A673 (cell line): ENCODE measurements around the gene HNRNPUL1. TPM values are rescaled to one million over a fixed set of nuclear protein-coding genes. Genes with fewer than 3 reads are reported as not detected.

Source experiments
- BruUV-seq: library from RNA; stranded (reverse); fragments of 400-500 nt; replicated peaks from 2 replicates; lab custom pipeline; 2021; lab: Mats Ljungman, UMichigan
- CTCF ChIA-PET: fragments of 300-600 bp; sonication (Branson Sonifier 250); formaldehyde crosslinking; loops from one replicate; lab custom pipeline; 2022; ENCODE audit warnings: antibody characterized with exemption; lab: Charles Lee
- POLR2A ChIA-PET: fragments of 300-600 bp; sonication (Branson Sonifier 250); formaldehyde crosslinking; loops from one replicate; lab custom pipeline; 2022; ENCODE audit warnings: antibody characterized with exemption; ENCODE audit not compliant: low non-redundant PET; lab: Charles Lee
- DNase-seq: peaks from one replicate; pipeline ENCODE4 v3.0.0-alpha.2; 2015; ENCODE audit warnings: low spot score
- H3K27ac ChIP-seq: fragments of 200-600 bp; sonication (generic); 2 replicates; pipeline ENCODE4 v1.5.1; 2016; ENCODE audit warnings: mixed run types, low read depth, mild to moderate bottlenecking, mixed read lengths, antibody characterized with exemption, low read length; ENCODE audit not compliant: poor library complexity, severe bottlenecking
- H3K27me3 ChIP-seq: fragments of 200-600 bp; sonication (generic); replicated peaks from 2 replicates; pipeline ENCODE4 v1.6.1; 2017; ENCODE audit warnings: mixed run types, low read depth, mild to moderate bottlenecking, mixed read lengths, antibody characterized with exemption, low read length; ENCODE audit not compliant: insufficient read depth, poor library complexity
- H3K36me3 ChIP-seq: fragments of 200-600 bp; sonication (generic); 2 replicates; pipeline ENCODE4 v1.6.1; 2016; ENCODE audit warnings: mixed run types, mild to moderate bottlenecking, mixed read lengths, antibody characterized with exemption, low read length; ENCODE audit not compliant: insufficient read depth, poor library complexity, severe bottlenecking
- H3K4me1 ChIP-seq: fragments of 200-600 bp; sonication (generic); 2 replicates; pipeline ENCODE4 v1.6.1; 2017; ENCODE audit warnings: mixed run types, mild to moderate bottlenecking, mixed read lengths, antibody characterized with exemption, low read length; ENCODE audit not compliant: insufficient read depth, poor library complexity, severe bottlenecking
- H3K4me3 ChIP-seq: fragments of 200-600 bp; sonication (generic); 2 replicates; pipeline ENCODE4 v1.5.1; 2016; ENCODE audit warnings: low read depth, mixed run types, mild to moderate bottlenecking, mixed read lengths, low read length; ENCODE audit not compliant: poor library complexity, severe bottlenecking
- H3K9me3 ChIP-seq: fragments of 200-600 bp; sonication (generic); 2 replicates; pipeline ENCODE4 v1.6.1; 2016; ENCODE audit warnings: mixed run types, low read depth, mild to moderate bottlenecking, mixed read lengths, antibody characterized with exemption, low read length; ENCODE audit not compliant: poor library complexity, severe bottlenecking
- EZH2 ChIP-seq: fragments of 200-600 bp; sonication (generic); IDR thresholded peaks from 2 replicates; pipeline ENCODE4 v1.6.1; 2017; ENCODE audit warnings: borderline replicate concordance, low read depth, mild to moderate bottlenecking, mixed read lengths, antibody characterized with exemption, low read length; ENCODE audit not compliant: poor library complexity, severe bottlenecking
- intact Hi-C: fragments of 100-400 bp; cut with micrococcal nuclease; formaldehyde crosslinking; loops from one replicate; pipeline ENCODE4 v1.10.0; 2022; ENCODE audit not compliant: unreplicated experiment
- total RNA-seq: library from RNA; stranded (reverse); gene quantifications from 2 replicates; pipeline ENCODE4 v1.2.3, GENCODE V29; 2021
- TF ChIP-seq, protein P1 (sequence below): fragments of 300-800, 200-600 bp; sonication (generic); conservative IDR thresholded peaks from 2 replicates; pipeline ENCODE4 v1.5.1; 2017; ENCODE audit warnings: low read depth, mild to moderate bottlenecking, antibody characterized with exemption, low read length, moderate library complexity, mixed read lengths

Gene HNRNPUL1
- total RNA-seq, 1 experiment from 2014 or later, result 344 TPM

DNA sequence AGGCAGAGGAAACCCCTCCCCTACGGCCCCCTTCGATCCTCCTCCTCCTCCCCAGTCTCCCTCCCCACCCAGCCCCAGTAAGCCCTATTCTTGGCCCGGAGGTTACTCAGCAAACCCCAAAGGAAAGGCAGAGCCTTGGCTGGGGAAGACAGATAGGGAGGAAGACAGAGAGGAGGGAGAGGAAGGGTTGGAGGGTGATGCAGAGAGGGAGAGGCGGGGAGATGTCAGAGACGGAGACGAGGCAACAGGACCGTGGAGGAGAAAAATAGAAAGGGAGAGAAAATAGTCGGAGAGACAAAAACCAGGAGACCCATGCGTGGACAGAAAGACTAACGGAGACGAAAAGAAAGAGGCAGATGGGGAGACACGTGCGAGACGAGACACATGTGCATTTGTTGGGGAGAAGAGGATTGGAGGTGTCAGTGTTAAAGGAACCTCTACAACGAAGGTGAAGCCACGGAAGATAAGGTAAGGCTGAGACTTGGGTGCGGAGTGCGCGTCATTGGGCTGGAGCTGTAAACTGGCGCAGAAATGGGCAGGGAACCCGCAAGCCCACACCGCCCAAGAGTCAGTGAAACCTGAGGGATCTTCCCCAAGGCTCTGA lies 86.7 kb downstream of the HNRNPUL1 start:
- TF ChIP-seq, protein P1, sequence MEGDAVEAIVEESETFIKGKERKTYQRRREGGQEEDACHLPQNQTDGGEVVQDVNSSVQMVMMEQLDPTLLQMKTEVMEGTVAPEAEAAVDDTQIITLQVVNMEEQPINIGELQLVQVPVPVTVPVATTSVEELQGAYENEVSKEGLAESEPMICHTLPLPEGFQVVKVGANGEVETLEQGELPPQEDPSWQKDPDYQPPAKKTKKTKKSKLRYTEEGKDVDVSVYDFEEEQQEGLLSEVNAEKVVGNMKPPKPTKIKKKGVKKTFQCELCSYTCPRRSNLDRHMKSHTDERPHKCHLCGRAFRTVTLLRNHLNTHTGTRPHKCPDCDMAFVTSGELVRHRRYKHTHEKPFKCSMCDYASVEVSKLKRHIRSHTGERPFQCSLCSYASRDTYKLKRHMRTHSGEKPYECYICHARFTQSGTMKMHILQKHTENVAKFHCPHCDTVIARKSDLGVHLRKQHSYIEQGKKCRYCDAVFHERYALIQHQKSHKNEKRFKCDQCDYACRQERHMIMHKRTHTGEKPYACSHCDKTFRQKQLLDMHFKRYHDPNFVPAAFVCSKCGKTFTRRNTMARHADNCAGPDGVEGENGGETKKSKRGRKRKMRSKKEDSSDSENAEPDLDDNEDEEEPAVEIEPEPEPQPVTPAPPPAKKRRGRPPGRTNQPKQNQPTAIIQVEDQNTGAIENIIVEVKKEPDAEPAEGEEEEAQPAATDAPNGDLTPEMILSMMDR, result no peak
- TF ChIP-seq EZH2, result no peak
- H3K9me3 ChIP-seq, result no peaks in the 10 kb centered on the region
- peaks cover 11% of the 10 kb centered on the region for H3K4me1 ChIP-seq
- H3K27me3 ChIP-seq, result no peaks in the 10 kb centered on the region
- H3K4me3 ChIP-seq, result peak overlapping the region; percentile 98
- H3K36me3 ChIP-seq, result peaks cover 13% of the 10 kb centered on the region
- CTCF ChIA-PET, result interaction anchor here (0.6 kb wide), 1 partner anchor 147 kb away, joined by 4 read pairs; no protein-coding TSS in a partner anchor
- no peak overlapping the region for H3K27ac ChIP-seq
- POLR2A ChIA-PET, result no interaction called here
- intact Hi-C loops, result no loop called here
- no TSS peak for BruUV-seq
- no peak for DNase-seq

DNA sequence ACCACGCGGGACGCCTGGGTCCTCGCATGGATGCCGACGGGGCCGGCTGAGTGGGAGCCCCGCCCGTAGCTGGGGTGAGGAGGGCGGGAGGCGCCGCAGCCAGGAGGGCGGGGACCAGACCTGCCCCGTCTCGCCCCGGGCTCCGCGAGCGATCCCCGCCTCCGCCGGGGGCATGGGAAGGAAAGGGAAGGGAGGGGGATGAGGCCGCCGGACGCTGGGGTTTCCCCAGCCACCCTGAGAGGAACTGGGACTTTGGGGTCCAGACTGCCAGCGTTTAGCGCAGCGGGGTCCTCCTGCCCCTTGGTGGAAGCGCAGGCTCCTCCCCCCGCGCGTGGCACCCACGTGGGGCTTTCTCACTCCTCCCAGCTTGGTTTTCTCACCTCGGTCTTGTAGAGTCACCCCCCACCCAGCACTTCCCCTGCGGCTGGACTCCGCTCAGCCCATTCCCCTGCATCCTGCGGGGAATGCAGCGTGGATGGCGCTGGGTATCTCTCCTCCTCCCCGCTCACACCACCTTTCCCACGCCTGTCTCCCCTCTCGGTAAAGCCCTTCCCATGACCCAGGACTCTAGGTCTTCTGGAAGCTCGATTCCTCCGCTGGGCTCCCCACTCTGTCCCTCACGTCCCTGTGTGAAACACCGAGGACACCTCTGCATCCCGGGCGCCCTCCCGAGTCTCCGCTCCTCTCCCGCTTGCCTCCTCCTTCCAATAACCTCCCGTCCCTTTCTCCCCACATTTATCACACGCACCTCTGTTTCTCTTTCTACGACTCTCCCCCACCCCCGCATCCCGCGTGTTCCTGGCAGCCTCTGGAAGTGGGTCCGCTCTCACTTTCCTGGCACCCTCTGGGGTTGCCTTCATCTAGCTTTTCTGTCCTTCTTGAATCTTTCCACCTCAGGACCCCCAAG lies 87.4 kb downstream of the HNRNPUL1 start:
- H3K4me1 ChIP-seq, result peaks cover 11% of the 10 kb centered on the region
- no peaks in the 10 kb centered on the region for H3K9me3 ChIP-seq
- no peak for DNase-seq
- H3K4me3 ChIP-seq, result peak overlapping the region; percentile 98
- peaks cover 8% of the 10 kb centered on the region for H3K36me3 ChIP-seq
- ChIA-PET CTCF (interaction anchor here (0.5 to 0.7 kb wide), 2 partner anchors 212 to 485 kb away, joined by 3 read pairs; no protein-coding TSS in a partner anchor), POLR2A (no interaction called here)
- BruUV-seq, result no TSS peak
- intact Hi-C loops, result no loop called here
- no peak overlapping the region for H3K27ac ChIP-seq
- TF ChIP-seq, protein P1, result no peak
- no peak for TF ChIP-seq EZH2
- no peaks in the 10 kb centered on the region for H3K27me3 ChIP-seq

DNA sequence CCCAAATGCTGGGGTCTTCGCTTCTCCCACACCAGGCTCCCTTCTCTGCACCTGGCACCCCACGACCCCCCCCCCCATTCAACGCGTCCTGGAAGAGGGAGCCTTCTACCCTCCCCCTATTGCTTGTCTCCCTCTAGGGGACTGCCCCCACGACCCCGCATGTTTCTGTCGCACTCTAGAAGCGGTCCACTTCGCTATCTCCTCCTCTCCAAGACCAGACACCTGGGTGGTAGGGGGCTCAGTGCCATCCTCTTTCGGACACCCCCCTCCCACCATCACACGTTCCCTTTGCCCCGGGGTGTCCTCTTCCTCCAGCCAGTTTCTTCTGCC lies 88.1 kb downstream of the HNRNPUL1 start:
- Histone ChIP-seq H3K4me1 (peaks cover 11% of the 10 kb centered on the region), H3K27me3 (no peaks in the 10 kb centered on the region), H3K4me3 (peak overlapping the region; percentile 98), H3K9me3 (no peaks in the 10 kb centered on the region), H3K36me3 (peaks cover 4% of the 10 kb centered on the region), H3K27ac (peak overlapping the region; percentile 80)
- DNase-seq, result no peak
- intact Hi-C loops, result no loop called here
- ChIA-PET CTCF (interaction anchor here (0.7 to 1.1 kb wide), 2 partner anchors 148 to 484 kb away, joined by 3 read pairs; no protein-coding TSS in a partner anchor), POLR2A (no interaction called here)
- BruUV-seq, result no TSS peak
- no peak for TF ChIP-seq EZH2
- TF ChIP-seq, protein P1, result no peak
